DND-41 (cell line): ENCODE data around the gene EBNA1BP2.

ENCODE experiments used
- ATAC-seq: fragments of 200-7000 bp; cut with Tn5 transposase; 3 replicates; pipeline ENCODE4 v1.9.1; 2021; ENCODE audit warnings: low read depth; ENCODE audit not compliant: insufficient read depth
- DNase-seq: peaks from one replicate; pipeline ENCODE4 v3.0.0-alpha.2; 2020
- H2AFZ ChIP-seq: 2 replicates; pipeline ENCODE4 v1.6.0; 2012; ENCODE audit warnings: low read depth, low read length
- H3K27ac ChIP-seq: 2 replicates; pipeline ENCODE4 v1.5.1; 2012; ENCODE audit warnings: low read length, inconsistent platforms
- H3K27me3 ChIP-seq: fragments of 200-600 bp; sonication (generic); 2 replicates; pipeline ENCODE4 v1.6.0; 2012; ENCODE audit warnings: low read length, mild to moderate bottlenecking, inconsistent platforms; ENCODE audit not compliant: insufficient read depth, poor library complexity
- H3K36me3 ChIP-seq: 2 replicates; pipeline ENCODE4 v1.5.1; 2012; ENCODE audit warnings: low read length, inconsistent platforms; ENCODE audit not compliant: insufficient read depth
- H3K4me1 ChIP-seq: 2 replicates; pipeline ENCODE4 v1.5.1; 2012; ENCODE audit warnings: mild to moderate bottlenecking, low read length; ENCODE audit not compliant: insufficient read depth
- H3K4me2 ChIP-seq: 2 replicates; pipeline ENCODE4 v1.6.0; 2012; ENCODE audit warnings: mild to moderate bottlenecking, moderate library complexity, low read length, inconsistent platforms; ENCODE audit not compliant: insufficient read depth
- H3K4me3 ChIP-seq, 2 experiments: fragments of 200-600 bp in 1 of 2; shearing (Covaris generic) in 1 of 2; 2 replicates each; pipeline ENCODE4 v1.5.1; 2012 to 2016; ENCODE audit warnings: inconsistent platforms in 2 of 2, low read length in 2 of 2, mild to moderate bottlenecking in 2 of 2, low read depth in 1 of 2, moderate library complexity in 1 of 2
- H3K79me2 ChIP-seq: 2 replicates; pipeline ENCODE4 v1.6.0; 2012; ENCODE audit warnings: low read length, inconsistent platforms; ENCODE audit not compliant: insufficient read depth
- H3K9ac ChIP-seq: 2 replicates; pipeline ENCODE4 v1.6.0; 2012; ENCODE audit warnings: low read depth, mild to moderate bottlenecking, inconsistent platforms, low read length, moderate library complexity
- H3K9me3 ChIP-seq: 2 replicates; pipeline ENCODE4 v1.5.1; 2012; ENCODE audit warnings: low read length, moderate library complexity, mild to moderate bottlenecking, inconsistent platforms; ENCODE audit not compliant: insufficient read depth, severe bottlenecking
- H4K20me1 ChIP-seq: 2 replicates; pipeline ENCODE4 v1.6.0; 2012; ENCODE audit warnings: low read length; ENCODE audit not compliant: insufficient read depth
- CTCF ChIP-seq: IDR thresholded peaks from 2 replicates; pipeline ENCODE4 v1.5.1; 2012; ENCODE audit warnings: borderline replicate concordance, low read length, moderate library complexity, mild to moderate bottlenecking; ENCODE audit not compliant: poor library complexity, severe bottlenecking; ENCODE audit errors: extremely low read depth
- EZH2 ChIP-seq: IDR thresholded peaks from 3 replicates; pipeline ENCODE4 v1.6.1; 2012; ENCODE audit warnings: borderline replicate concordance, low read depth, mild to moderate bottlenecking, moderate library complexity, low read length, inconsistent platforms; ENCODE audit not compliant: severe bottlenecking

The EBNA1BP2 gene

GRCh38 chr1:43135857-43136781 is 36.0 kb downstream of the EBNA1BP2 start:
- Histone ChIP-seq H3K9ac (no peak overlapping the region), H4K20me1 (no peaks in the 10 kb centered on the region), H3K4me1 (no peaks in the 10 kb centered on the region), H3K27ac (no peak overlapping the region), H3K4me3 (no peak overlapping the region), H3K4me2 (no peak overlapping the region), H3K79me2 (no peaks in the 10 kb centered on the region), H3K9me3 (peaks cover 3% of the 10 kb centered on the region), H3K27me3 (peaks cover 3% of the 10 kb centered on the region), H3K36me3 (no peaks in the 10 kb centered on the region), H2AFZ (no peak overlapping the region)
- ATAC-seq (no peak), DNase-seq (no peak)
- TF ChIP-seq EZH2, result no peak

GRCh38 chr1:43134640-43135039 is 37.5 kb downstream of the EBNA1BP2 start:
- no peak overlapping the region for H3K27ac ChIP-seq
- H3K36me3 ChIP-seq, result no peaks in the 10 kb centered on the region
- no peak for TF ChIP-seq CTCF
- TF ChIP-seq EZH2, result no peak
- H3K9ac ChIP-seq, result no peak overlapping the region
- no peak overlapping the region for H3K4me2 ChIP-seq
- peaks cover 7% of the 10 kb centered on the region for H3K27me3 ChIP-seq
- no peaks in the 10 kb centered on the region for H3K79me2 ChIP-seq
- DNase-seq (no peak), ATAC-seq (no peak)
- no peak overlapping the region for H2AFZ ChIP-seq
- no peak overlapping the region for H3K4me3 ChIP-seq
- H3K9me3 ChIP-seq, result no peaks in the 10 kb centered on the region
- no peaks in the 10 kb centered on the region for H3K4me1 ChIP-seq
- no peaks in the 10 kb centered on the region for H4K20me1 ChIP-seq

GRCh38 chr1:43134068-43134467 is 38.0 kb downstream of the EBNA1BP2 start:
- Histone ChIP-seq H3K79me2 (no peaks in the 10 kb centered on the region), H3K4me1 (no peaks in the 10 kb centered on the region), H3K9me3 (no peaks in the 10 kb centered on the region), H3K9ac (no peak overlapping the region), H3K27ac (no peak overlapping the region), H3K27me3 (peaks cover 7% of the 10 kb centered on the region), H4K20me1 (no peaks in the 10 kb centered on the region), H3K4me3 (no peak overlapping the region), H3K36me3 (no peaks in the 10 kb centered on the region), H2AFZ (no peak overlapping the region), H3K4me2 (no peak overlapping the region)
- no peak for ATAC-seq
- DNase-seq, result no peak
- TF ChIP-seq EZH2, result no peak
- TF ChIP-seq CTCF, result no peak

- ATAC-seq, result no peak
- Histone ChIP-seq H3K79me2 (no peaks in the 10 kb centered on the region), H3K27me3 (peaks cover 7% of the 10 kb centered on the region)
These were observed 42.7 kb downstream of the EBNA1BP2 start for GRCh38 chr1:43129426-43129825.

More at GRCh38 chr1:43129426-43129825, 42.7 kb downstream of the EBNA1BP2 start:
- no peak overlapping the region for H3K27ac ChIP-seq
- H3K4me2 ChIP-seq, result no peak overlapping the region
- no peaks in the 10 kb centered on the region for H4K20me1 ChIP-seq
- H3K9me3 ChIP-seq, result no peaks in the 10 kb centered on the region
- H3K36me3 ChIP-seq, result no peaks in the 10 kb centered on the region
- TF ChIP-seq EZH2 (no peak), CTCF (no peak)
- no peak overlapping the region for H3K4me3 ChIP-seq
- no peak for DNase-seq
- H3K4me1 ChIP-seq, result no peaks in the 10 kb centered on the region
- H2AFZ ChIP-seq, result no peak overlapping the region
- no peak overlapping the region for H3K9ac ChIP-seq
